GM19238 (cell line): ENCODE measurements around the gene BRCA2.
A peak's percentile ranks its signal among the peaks of the same experiment; 100 is the strongest.

Experiments
- DNase-seq: peaks from one replicate; pipeline ENCODE4 v3.0.0; 2011; ENCODE audit warnings: low spot score; ENCODE audit not compliant: insufficient read length

BRCA2 gene

DNA sequence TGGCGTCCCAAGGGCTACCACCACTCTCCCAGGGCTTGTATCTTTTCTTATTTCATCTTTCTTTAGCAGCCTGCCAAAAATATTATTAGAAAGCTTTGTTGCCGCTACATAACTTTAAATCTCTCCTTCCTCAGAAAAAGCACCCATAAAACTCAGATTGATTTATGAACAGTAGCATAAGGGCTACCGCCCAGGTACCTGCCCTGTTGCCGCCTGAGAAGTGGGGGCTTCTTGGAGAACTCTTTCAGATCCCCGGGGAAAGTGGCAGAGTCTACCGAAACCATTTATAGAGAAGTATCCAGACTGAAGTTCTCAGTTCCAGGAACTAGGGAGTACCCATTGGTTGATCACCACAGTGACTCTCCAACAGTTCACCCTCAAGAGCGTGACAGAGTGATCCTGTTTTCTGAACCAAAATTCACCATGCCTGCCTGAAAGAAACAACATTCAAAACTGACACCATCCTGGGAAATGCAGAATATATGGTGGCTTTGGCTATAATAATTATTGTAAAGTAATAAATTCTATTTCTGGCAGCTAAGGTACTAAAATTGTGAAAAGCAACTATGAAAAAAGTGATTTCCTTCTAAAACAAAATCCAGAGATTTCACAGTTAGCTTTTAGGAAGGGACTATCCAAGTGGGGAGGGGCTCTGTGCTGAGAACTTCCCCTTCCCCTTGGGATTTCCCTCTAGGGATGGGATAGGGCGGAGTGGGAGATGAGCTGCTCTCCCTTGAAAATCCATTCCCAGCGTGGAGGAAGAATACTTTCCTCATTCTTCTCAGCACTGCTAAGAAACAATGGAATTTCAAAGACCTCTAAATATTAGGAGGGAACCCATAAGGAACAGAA, 113.5 kb downstream of the BRCA2 start:
- DNase-seq = no peak

DNA sequence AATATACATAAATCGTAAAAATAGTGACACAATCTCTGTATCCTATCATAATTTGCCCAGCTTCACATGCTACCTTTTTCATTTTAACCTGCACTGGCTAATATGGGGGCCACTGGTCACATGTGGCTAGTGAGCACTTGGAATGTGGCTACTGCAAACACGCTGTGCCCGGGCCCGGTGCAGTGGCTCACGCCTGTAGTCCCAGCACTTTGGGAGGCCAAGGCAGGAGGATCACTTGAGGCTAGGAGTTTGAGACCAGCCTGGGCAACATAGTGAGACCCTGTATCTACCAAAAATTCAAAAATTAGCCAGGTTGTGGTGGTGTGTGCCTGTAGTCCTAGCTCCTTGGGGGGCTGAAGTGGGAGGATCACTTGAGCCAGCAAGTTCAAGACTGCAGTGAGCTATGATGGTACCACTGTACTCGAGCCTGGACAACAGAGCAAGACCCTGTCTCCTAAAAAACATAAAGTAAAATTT, 114.2 kb downstream of the BRCA2 start:
- DNase-seq = no peak

DNA sequence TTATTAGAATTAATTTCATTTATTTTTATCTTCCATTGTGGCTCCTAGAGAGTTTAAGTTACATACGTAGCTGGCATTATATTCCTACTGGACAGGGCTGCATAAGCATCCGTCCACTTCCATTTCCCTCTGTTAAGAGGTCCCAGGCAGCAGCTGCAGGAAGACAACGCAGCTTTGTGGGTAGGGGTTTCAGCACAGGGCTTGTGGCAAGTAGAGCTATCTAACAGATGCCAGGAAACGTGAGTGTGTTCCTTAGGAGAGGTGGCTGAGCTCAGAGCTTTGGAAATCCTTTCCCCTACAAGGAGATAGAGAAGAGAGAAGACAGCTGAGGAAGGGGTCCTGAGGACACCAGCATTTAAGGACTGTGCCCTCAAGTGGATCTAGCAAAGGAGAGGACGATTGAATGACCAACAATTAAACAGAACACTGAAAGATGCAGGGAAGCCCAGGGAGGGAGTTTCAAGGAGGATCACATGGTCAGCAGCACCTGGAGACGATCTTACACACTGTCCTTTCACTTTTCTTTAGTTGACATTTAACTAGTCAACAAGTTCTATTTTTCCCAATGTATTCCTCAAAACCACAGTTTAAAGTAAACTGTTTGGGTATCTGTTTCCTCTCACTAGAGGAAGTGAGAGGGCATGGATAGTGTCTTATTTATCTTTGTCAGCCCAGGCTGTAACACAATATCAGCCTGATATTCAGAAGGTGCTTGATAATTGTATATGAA, 114.9 kb downstream of the BRCA2 start:
- DNase-seq = no peak

DNA sequence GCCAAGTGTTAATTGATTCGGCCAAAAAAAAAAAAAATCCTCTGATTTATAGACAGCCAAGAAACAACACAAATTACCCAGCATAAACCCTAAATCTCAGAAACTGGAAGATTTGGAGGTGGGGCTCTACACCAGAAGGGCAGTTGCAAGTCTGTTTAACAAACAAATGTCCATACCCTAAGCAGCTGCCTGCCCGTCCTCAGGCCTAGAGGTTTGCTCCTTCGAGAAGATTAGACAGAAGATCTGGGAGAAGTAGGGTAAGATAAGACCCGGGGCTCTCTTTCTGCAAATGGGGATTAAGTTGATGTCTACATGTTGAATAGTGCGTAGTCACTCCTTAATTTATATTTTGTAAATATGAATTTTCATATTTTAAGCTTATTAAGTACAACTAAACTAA, 116.1 kb downstream of the BRCA2 start:
- no peak for DNase-seq

DNA sequence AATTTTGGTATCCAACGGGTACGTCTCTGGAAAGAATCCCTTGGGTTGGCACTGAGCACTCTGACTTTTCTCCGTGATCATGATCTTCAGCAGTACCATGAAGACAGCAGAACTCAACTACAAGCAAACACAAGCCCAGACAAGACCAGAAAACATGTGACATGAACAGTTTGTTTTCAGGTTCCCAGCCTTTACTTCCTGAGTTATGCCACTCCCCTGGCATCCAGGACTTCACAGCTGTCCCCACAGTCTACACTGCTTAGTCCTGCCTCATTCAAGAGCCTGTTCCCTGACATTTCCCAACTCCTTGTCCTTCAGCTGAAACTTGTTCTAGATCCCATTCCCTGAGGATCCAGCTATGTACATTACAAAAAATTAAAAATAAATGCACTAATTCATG, 117.5 kb downstream of the BRCA2 start:
- DNase-seq = no peak

DNA sequence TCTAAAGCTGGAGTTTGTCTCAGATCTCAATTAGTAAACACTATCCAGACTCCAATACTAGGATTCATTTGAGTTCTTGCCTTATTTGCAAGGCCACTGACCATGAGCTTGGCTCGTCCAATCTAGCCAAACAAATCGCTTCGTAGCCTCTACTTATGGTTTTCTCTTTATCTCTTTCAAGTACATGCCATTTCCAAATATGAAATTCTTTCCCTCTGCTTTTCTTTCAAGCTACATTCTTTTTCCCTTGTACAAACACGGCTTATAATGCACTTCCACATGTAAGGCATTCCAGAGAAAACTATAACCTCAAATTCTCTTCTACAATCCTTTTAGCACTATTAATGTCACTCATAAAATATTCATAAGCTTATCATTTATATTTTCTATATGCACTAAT, 123.6 kb downstream of the BRCA2 start:
- DNase-seq = no peak

DNA sequence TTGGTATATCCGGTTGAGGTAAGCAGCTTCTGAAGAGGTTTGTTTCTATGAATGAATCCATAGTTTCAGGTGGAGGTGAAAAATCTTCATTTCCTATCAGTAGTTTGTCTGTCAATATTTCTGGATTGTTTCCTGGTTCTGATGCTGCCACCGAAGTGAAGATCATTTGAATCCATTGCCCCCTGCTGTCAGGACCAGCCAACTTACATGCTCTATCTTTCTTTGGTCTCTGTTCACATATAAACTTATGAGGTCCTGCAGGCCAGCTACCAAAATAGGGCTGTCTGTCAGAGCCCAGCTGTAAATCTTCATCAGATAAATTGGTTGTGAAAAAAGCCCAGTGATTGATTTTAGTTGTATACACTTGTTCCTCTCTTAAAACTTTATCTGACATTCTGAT, 127.8 kb downstream of the BRCA2 start:
- peak; percentile 19 for DNase-seq

DNA sequence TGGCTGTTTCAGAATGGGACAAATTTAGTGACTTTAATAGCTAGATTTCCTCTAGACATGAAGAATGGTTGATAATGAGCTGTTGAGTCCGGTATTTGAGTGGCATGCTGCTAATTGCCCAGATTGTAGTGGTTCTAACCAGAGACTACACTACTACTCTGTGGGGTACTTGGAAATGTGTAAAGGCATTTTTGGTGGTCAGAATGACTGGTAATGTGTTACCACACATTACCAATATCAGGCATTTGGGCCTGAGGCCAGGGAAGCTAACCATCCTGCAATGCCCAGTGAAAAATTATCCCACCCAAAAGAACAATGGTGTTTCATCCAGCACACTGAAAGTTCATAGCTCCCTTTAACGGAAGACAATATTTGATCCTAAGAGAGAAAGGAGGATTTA, 130.2 kb downstream of the BRCA2 start:
- no peak for DNase-seq

DNA sequence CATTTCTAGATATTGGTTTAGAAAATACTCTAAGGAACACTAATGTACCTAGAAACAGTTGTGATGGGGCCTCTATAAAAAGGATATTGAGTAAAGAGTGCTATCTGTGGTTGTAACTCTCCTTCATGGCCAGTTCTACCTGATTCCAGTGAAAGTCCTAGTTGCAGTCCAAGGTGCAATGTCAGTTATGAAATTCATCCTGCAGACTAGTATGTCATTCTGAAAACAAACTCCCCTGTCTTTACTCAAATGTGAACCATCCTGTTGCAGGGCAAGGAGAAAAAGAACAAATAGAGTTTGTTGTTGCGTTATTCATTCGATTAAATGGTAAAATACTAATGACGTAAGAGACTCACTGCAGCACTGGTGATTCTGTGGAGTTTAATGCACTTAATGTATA, 130.9 kb downstream of the BRCA2 start:
- DNase-seq = no peak

DNA sequence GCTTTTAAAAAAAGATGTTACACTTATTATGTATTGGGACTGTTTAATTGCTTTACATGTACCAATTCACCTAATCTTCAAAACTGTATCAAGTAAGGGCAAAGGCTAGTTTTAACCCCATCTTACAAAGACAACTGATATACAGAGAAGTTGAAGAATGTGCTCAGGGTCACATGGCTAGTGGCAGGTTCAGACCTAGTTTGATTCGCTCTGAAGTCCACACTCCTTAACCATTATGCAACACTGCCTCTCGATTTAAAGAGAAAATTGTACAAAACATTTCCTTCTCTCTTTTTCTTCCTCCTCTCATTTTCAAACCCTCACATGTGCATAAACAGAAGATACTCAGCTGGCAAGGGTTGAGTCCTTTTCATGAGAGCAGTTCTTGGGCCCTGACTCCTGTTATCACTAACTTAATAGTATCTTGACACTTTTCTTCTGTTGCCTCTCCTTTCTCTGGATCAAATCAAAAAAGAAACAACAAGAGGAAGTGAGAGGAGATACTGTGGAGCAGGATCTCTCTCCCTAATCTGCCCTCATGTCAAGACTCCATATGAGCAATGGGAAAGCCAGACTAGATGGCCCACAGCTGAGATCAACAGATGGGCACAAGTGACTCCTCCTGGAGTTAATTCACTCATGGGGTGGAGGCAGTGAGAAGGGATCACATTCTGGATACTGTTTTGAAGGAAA, 131.6 kb downstream of the BRCA2 start:
- DNase-seq = no peak

DNA sequence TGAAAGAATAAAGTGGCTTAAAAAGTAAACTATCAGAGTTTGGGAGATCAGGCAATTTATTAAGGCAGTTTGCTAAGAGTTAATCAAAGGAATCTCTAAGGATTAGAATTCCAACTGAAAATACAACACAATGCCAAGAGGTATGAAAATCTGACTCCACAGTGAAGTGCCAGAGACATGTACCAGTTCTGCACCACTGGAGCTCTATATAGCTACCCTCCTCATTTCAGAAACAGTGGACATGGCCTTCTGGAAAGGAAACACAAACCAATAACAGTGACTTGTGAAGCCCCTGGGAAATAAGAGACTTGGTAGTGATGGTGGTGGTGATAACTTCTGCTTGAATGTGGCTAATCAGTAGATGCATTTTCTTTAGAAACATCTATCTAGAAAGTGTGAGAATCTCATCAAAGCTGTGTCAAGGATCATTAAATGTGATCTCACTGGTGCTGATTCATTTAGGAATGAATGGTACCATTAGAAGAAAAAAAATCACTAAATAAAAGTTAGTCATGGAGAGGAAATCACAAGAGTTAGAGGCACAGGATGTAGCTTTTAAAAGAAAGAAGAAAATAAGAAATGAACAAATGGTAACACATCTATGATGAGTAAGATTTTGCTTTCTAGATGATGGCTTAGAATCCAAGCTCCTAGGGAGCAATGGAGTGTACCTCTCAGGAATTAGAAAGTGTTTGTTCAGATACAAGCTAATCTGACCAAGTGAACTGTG, 132.8 kb downstream of the BRCA2 start:
- DNase-seq = no peak

DNA sequence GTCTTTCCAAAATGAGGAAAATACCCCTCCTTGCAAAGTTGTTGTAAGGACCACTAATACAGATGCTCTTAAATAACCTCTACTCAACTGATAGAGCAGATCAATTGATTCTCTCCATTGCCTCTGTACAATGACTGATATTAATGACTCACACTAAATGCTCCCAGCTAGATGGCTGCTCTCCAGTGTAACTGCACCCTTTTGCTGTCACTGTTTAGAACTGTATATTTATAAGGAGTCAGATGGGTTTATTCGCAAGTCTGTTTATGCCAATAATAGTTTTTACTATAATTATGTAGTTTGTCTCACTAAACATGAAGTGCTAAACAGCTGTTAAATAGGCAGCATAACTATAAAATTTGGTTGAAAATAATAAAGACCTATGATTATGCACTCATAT, 133.7 kb downstream of the BRCA2 start:
- no peak for DNase-seq
